GM18526 (cell line): ENCODE data around the gene MEP1A.

Experiments
- POLR2A ChIP-seq: IDR thresholded peaks from 3 replicates; pipeline ENCODE4 v1.6.1; 2011; ENCODE audit not compliant: insufficient read length; ENCODE audit errors: extremely low read depth

MEP1A gene

DNA sequence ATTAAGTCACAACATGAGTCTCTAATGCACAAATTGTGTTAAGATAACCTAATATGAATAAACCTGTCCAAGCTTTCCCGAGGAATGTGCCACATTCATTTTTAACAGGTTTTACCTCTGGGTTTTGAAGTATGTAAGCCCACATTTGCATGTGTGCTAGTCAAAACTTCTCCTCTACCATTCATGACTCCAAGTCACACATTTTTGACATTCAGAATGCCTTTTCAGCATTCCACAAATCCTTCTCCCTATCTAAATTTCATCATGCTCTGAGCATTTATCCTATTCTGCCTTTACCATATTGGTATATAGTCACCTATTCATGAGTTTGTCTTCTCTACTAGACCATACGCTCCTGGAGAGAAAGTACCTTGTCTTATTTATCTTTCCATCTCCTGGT is 72.0 kb downstream of the MEP1A start:
- no peak for TF ChIP-seq POLR2A

DNA sequence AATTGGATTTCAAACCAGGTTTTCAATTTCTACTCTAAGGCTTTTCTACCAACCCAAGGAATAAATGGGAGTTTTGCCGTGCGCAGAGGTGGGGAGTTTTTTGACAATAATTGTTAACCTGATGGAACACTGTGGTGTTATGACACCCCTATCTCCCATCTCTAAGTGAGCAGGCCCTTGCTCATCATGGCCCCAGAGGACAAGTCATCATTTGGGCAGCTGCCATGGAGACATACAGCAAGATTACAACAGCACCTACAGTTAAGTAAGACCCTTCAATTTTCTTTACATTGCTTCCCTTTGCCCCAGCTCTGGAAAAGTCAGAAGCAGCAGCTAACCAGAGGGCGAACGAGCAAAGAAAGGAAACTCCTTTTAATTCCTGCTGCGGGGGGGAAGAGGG is 74.2 kb downstream of the MEP1A start:
- TF ChIP-seq POLR2A = no peak

DNA sequence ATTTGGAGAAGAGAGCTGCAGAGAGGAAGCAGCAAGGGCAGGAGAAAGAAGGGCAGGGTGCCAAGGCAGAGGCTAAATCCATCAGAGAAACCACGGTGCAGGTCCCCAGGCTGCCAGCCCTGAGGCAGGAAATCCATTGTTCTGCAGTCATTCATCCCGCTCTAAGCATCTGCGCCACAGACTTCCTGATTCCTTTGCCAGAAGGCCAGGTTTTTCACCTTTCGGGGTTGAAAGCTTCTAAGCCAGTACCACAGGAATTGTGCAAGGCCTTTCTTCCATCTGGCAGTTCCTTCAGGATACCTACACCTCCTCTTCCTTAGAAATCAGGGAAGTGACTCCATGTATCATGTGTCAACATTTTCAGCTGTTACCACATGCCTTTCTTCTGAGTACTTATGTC is 82.9 kb downstream of the MEP1A start:
- no peak for TF ChIP-seq POLR2A

DNA sequence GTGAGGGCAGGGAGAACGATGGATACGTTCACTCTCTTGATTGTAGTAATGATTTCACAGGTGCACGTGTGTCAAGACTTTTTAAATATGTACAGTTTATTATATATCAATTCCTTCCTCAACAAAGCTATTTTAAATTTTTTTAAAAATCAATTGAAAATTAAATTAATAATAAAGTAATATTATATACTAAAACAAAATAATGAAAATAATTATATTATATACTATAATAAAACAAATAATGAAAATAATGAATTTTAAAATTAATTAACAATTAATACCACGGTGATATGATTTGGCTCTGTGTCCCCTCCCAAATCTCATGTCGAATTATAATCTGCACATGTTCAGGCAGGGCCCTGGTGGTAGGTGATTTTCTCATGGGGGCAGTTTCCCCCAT is 85.8 kb downstream of the MEP1A start:
- no peak for TF ChIP-seq POLR2A

DNA sequence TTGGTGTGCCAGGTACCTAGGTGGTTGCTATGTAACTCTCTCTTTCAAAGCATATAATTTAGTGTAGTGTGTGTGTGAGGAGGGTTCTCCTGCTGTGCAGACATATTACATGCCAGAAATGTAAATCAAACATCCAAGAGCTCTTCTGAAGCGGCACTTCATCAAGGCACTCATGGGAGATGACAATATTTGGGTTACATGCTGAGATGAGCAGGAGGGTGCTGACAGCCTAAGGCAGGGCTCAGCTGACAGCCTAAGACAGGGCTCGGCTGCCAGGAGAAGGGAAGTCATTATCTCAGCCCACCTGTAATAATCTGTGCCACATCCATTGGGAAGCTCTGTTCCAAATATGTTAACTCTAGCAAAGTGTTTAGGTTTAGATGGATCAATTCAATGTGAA is 89.5 kb downstream of the MEP1A start:
- no peak for TF ChIP-seq POLR2A

DNA sequence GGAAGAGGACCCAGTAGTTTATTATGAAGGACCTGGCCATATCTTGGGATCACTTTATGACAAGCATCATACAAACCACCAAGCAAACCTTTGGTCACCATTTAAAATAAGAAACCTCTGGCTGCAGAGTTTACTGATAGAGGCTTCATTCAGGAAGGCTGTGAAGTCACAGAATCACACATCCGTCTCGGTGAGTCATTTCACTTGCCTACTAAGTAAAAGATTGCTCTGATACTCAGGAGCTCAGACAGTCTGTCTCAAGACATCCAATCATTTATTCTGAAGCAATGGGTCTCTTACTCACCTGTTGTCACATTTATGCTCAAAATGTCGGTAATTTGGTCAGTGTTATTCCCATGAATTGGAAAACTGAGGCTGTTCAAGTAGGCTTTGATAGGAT is 94.8 kb downstream of the MEP1A start:
- TF ChIP-seq POLR2A = no peak

DNA sequence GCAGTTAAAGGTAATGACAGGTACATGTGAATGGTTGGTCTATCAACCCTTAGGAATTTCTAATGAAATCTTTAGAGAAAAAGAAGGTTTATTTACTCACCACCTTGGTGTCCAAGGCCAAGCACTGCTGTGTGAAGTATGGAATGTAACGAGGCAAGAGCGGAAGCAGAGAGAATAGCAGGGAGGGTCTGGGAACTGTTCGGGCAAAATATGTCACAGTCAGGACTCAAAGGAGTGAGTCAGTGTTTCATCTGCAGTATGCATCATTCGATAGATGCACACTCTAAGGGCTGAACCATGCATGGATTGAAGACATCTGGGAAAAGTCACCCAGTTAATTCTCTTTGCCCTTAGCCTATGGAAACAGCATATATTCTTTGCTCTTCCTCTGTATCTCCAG is 95.4 kb downstream of the MEP1A start:
- TF ChIP-seq POLR2A = no peak
